Activated CD8-positive, alpha-beta T cell treated with anti-CD3 and anti-CD28 coated beads for 36 hours (primary cell): Measurements from ENCODE around the gene HLA-F. TPM values are rescaled to one million over a fixed set of nuclear protein-coding genes. Genes with fewer than 3 reads are reported as not detected.
A peak's percentile ranks its signal among the peaks of the same experiment; 100 is the strongest.

Experiments
- ATAC-seq: fragments of 200-7000 bp; cut with Tn5 transposase; one replicate; pipeline ENCODE4 v1.10.0; 2021; ENCODE audit warnings: mild to moderate bottlenecking, moderate library complexity
- CTCF ChIA-PET: fragments of 350-600 bp; sonication (Branson Sonifier 250); formaldehyde crosslinking; loops from one replicate; lab custom pipeline; 2021; ENCODE audit warnings: antibody characterized with exemption; lab: Charles Lee
- POLR2A ChIA-PET: fragments of 350-600 bp; sonication (Branson Sonifier 250); formaldehyde crosslinking; loops from one replicate; lab custom pipeline; 2021; ENCODE audit warnings: antibody characterized with exemption; lab: Charles Lee
- DNase-seq: peaks from one replicate; pipeline ENCODE4 v3.0.0-alpha.2; 2020
- H3K27ac Mint-ChIP-seq: one replicate; pipeline ENCODE4 v1.8.0; 2021; ENCODE audit warnings: mild to moderate bottlenecking, mixed read lengths
- H3K27me3 Mint-ChIP-seq: one replicate; pipeline ENCODE4 v1.8.0; 2021; ENCODE audit warnings: mixed read lengths
- H3K36me3 Mint-ChIP-seq: one replicate; pipeline ENCODE4 v1.8.0; 2021; ENCODE audit warnings: low read depth, mixed read lengths
- H3K4me1 Mint-ChIP-seq: one replicate; pipeline ENCODE4 v1.8.0; 2021; ENCODE audit warnings: low read depth, mixed read lengths
- H3K4me3 Mint-ChIP-seq: one replicate; pipeline ENCODE4 v1.8.0; 2021; ENCODE audit warnings: mild to moderate bottlenecking, moderate library complexity, mixed read lengths
- H3K9me3 Mint-ChIP-seq: one replicate; pipeline ENCODE4 v1.8.0; 2021; ENCODE audit warnings: mixed read lengths
- CTCF ChIP-seq: fragments of 200-600 bp; IDR thresholded peaks from one replicate; pipeline ENCODE4 v1.8.0; 2022; ENCODE audit warnings: antibody characterized with exemption, mild to moderate bottlenecking
- intact Hi-C: fragments of 100-400 bp; cut with micrococcal nuclease; formaldehyde crosslinking; loops from one replicate; pipeline ENCODE4 v1.10.0; 2022
- total RNA-seq, 2 experiments: library from RNA; stranded (reverse); gene quantifications; one replicate each; pipeline ENCODE4 v1.2.3, GENCODE V29; 2021

Gene HLA-F
- total RNA-seq, 2 experiments from 2014 or later, result 172 TPM

GRCh38 chr6:29708432-29709179 lies 14.6 kb upstream of the HLA-F start:
- ChIA-PET POLR2A (interaction anchor here (0.8 to 2.3 kb wide), 7 partner anchors 9 to 127 kb away, joined by 3 to 6 read pairs (median 4); no protein-coding TSS in a partner anchor), CTCF (interaction anchor here (1.0 to 5.8 kb wide), 12 partner anchors 8 to 126 kb away, joined by 3 to 70 read pairs (median 6); no protein-coding TSS in a partner anchor)
- peak; percentile 80 for ATAC-seq
- no peaks in the 10 kb centered on the region for H3K36me3 Mint-ChIP-seq
- DNase-seq, result peak; percentile 84
- no peak for TF ChIP-seq CTCF
- peaks cover 71% of the 10 kb centered on the region for H3K4me1 Mint-ChIP-seq
- H3K27ac Mint-ChIP-seq, result peak overlapping the region; percentile 65
- peak overlapping the region; percentile 68 for H3K4me3 Mint-ChIP-seq
- no peaks in the 10 kb centered on the region for H3K9me3 Mint-ChIP-seq
- intact Hi-C loops, result loop anchor here (5.0 kb wide), 1 partner anchor 44 kb away; no protein-coding TSS in a partner anchor
- peaks cover 4% of the 10 kb centered on the region for H3K27me3 Mint-ChIP-seq

- POLR2A ChIA-PET, result interaction anchor here (0.7 to 2.3 kb wide), 5 partner anchors 12 to 126 kb away, joined by 3 to 6 read pairs (median 4); no protein-coding TSS in a partner anchor
- ATAC-seq, result no peak
- Mint-ChIP-seq H3K27me3 (no peaks in the 10 kb centered on the region), H3K4me1 (peaks cover 71% of the 10 kb centered on the region), H3K9me3 (no peaks in the 10 kb centered on the region), H3K36me3 (no peaks in the 10 kb centered on the region), H3K27ac (peak overlapping the region; percentile 65), H3K4me3 (peak overlapping the region; percentile 68)
- intact Hi-C loops, result loop anchor here (5.0 kb wide), 1 partner anchor 43 kb away; no protein-coding TSS in a partner anchor
- DNase-seq, result no peak
- CTCF ChIA-PET, result interaction anchor here (1.0 to 5.8 kb wide), 9 partner anchors 10 to 126 kb away, joined by 3 to 70 read pairs (median 7); no protein-coding TSS in a partner anchor
- TF ChIP-seq CTCF, result no peak
Observed at GRCh38 chr6:29709188-29709587, 14.0 kb upstream of the HLA-F start.

- H3K36me3 Mint-ChIP-seq, result no peaks in the 10 kb centered on the region
- POLR2A ChIA-PET, result interaction anchor here (0.6 to 1.4 kb wide), 3 partner anchors 11 to 39 kb away, joined by 3 to 4 read pairs (median 3); no protein-coding TSS in a partner anchor
- H3K9me3 Mint-ChIP-seq, result no peaks in the 10 kb centered on the region
- CTCF ChIA-PET, result interaction anchor here (1.1 to 3.2 kb wide), 4 partner anchors 8 to 15 kb away, joined by 3 to 8 read pairs (median 6); partner anchors contain the start of gene HLA-F
- peak; percentile 8 for ATAC-seq
- H3K27ac Mint-ChIP-seq, result peak overlapping the region; percentile 75
- peak; percentile 33 for DNase-seq
- intact Hi-C loops, result no loop called here
- no peak for TF ChIP-seq CTCF
- no peak overlapping the region for H3K4me3 Mint-ChIP-seq
- H3K4me1 Mint-ChIP-seq, result peaks cover 77% of the 10 kb centered on the region
- H3K27me3 Mint-ChIP-seq, result no peaks in the 10 kb centered on the region
Observed at GRCh38 chr6:29710281-29710941, 12.8 kb upstream of the HLA-F start.

GRCh38 chr6:29720863-29721262 lies 2.4 kb upstream of the HLA-F start:
- Mint-ChIP-seq H3K36me3 (peaks cover 23% of the 10 kb centered on the region), H3K4me1 (peaks cover 29% of the 10 kb centered on the region), H3K27me3 (no peaks in the 10 kb centered on the region), H3K4me3 (no peak overlapping the region), H3K27ac (no peak overlapping the region), H3K9me3 (no peaks in the 10 kb centered on the region)
- intact Hi-C loops, result no loop called here
- CTCF ChIA-PET, result interaction anchor here (1.0 kb wide), 1 partner anchor 12 kb away, joined by 3 read pairs; no protein-coding TSS in a partner anchor
- ATAC-seq, result no peak
- POLR2A ChIA-PET, result interaction anchor here (0.8 to 1.4 kb wide), 2 partner anchors 11 to 12 kb away, joined by 3 read pairs; no protein-coding TSS in a partner anchor
- DNase-seq, result peak; percentile 40
- no peak for TF ChIP-seq CTCF
